Activated T-helper 2 cell treated with anti-CD3 and anti-CD28 coated beads, Interferon-gamma antibody, Interleukin-2, Interleukin-4, amounts not matched to agents 10 μg/mL and 5 μg/mL and 100 μg/mL, durations not matched to agents 14 hours and 24 hours and 36 hours (primary cell): Measurements from ENCODE around the gene GGT7. TPM values are rescaled to one million over a fixed set of nuclear protein-coding genes. Genes with fewer than 3 reads are reported as not detected.
"Not testable (repeated sequence)": the region's sequence is repeated elsewhere in the genome, so short reads cannot be mapped to it uniquely, and the experiment has no call there.

ENCODE experiments used
- DNase-seq: peaks from one replicate; pipeline ENCODE4 v3.0.0; 2021; ENCODE audit warnings: low spot score
- H3K27ac Mint-ChIP-seq: one replicate; pipeline ENCODE4 v1.8.0; 2021; ENCODE audit warnings: mixed read lengths
- H3K27me3 Mint-ChIP-seq: one replicate; pipeline ENCODE4 v1.8.0; 2021; ENCODE audit warnings: low read depth, mixed read lengths
- H3K36me3 Mint-ChIP-seq: one replicate; pipeline ENCODE4 v1.8.0; 2021; ENCODE audit warnings: low read depth, mixed read lengths
- H3K4me1 Mint-ChIP-seq: one replicate; pipeline ENCODE4 v1.8.0; 2021; ENCODE audit warnings: low read depth, mixed read lengths
- H3K4me3 Mint-ChIP-seq: one replicate; pipeline ENCODE4 v1.8.0; 2021; ENCODE audit warnings: low read depth, mild to moderate bottlenecking, moderate library complexity, mixed read lengths
- H3K9me3 Mint-ChIP-seq: one replicate; pipeline ENCODE4 v1.8.0; 2021; ENCODE audit warnings: mixed read lengths
- intact Hi-C: fragments of 100-400 bp; cut with micrococcal nuclease; formaldehyde crosslinking; loops from one replicate; pipeline ENCODE4 v1.15.1; 2023
- total RNA-seq: library from RNA; stranded (reverse); gene quantifications from 2 replicates; pipeline ENCODE4 v1.2.3, GENCODE V29; 2022

The GGT7 gene, protein sequence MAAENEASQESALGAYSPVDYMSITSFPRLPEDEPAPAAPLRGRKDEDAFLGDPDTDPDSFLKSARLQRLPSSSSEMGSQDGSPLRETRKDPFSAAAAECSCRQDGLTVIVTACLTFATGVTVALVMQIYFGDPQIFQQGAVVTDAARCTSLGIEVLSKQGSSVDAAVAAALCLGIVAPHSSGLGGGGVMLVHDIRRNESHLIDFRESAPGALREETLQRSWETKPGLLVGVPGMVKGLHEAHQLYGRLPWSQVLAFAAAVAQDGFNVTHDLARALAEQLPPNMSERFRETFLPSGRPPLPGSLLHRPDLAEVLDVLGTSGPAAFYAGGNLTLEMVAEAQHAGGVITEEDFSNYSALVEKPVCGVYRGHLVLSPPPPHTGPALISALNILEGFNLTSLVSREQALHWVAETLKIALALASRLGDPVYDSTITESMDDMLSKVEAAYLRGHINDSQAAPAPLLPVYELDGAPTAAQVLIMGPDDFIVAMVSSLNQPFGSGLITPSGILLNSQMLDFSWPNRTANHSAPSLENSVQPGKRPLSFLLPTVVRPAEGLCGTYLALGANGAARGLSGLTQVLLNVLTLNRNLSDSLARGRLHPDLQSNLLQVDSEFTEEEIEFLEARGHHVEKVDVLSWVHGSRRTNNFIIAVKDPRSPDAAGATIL
- 13.3 and 13.5 TPM in 2 replicates for total RNA-seq

- intact Hi-C loops, result no loop called here
Observed at GRCh38 chr20:34872622-34873224, at the start of gene GGT7. GGT7 (minus strand) TSS chr20:34872856; CDS start chr20:34872815, 41 bp downstream.

GRCh38 chr20:34921436-34921835 lies 48.8 kb upstream of the GGT7 start:
- Mint-ChIP-seq H3K9me3 (peaks cover 9% of the 10 kb centered on the region), H3K27ac (peak overlapping the region; percentile 26), H3K4me3 (no peak overlapping the region), H3K27me3 (no peaks in the 10 kb centered on the region), H3K4me1 (peaks cover 53% of the 10 kb centered on the region), H3K36me3 (peaks cover 33% of the 10 kb centered on the region)
- intact Hi-C loops, result no loop called here
- no peak for DNase-seq

More at GRCh38 chr20:34872622-34873224, at the start of gene GGT7:
- H3K9me3 Mint-ChIP-seq, result no peaks in the 10 kb centered on the region
- peak within 1 kb of the TSS; percentile 79 for H3K4me3 Mint-ChIP-seq
- peaks cover 2% of the 10 kb centered on the region for H3K27me3 Mint-ChIP-seq
- H3K4me1 Mint-ChIP-seq, result peaks cover 50% of the 10 kb centered on the region
- H3K27ac Mint-ChIP-seq, result peak within 1 kb of the TSS; percentile 51
- no peaks in the 10 kb centered on the region for H3K36me3 Mint-ChIP-seq
- peak; percentile 82 for DNase-seq

DNA sequence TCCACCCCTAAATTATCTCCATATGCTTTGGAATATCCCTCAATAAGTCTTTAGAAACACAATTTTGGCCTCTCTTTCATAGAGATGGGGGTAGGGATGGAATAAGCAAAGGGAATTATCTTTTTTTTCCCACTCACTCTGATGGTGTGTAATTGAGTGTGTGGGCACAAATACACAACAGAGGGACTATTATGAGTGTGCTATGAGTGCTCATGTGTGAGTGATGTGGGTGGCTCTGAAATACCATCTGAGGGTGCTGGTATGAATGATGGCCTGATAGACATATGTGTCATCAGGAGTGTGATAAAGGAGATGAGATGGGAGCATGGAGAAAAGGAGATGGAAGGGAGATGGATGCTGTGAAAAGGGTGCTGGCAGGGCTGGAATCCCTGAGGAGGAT lies 47.4 kb upstream of the GGT7 start:
- Mint-ChIP-seq H3K27ac (peak overlapping the region; percentile 66), H3K36me3 (peaks cover 34% of the 10 kb centered on the region), H3K27me3 (no peaks in the 10 kb centered on the region), H3K9me3 (peaks cover 9% of the 10 kb centered on the region), H3K4me3 (no peak overlapping the region), H3K4me1 (peaks cover 58% of the 10 kb centered on the region)
- DNase-seq, result no peak
- intact Hi-C loops, result no loop called here

DNA sequence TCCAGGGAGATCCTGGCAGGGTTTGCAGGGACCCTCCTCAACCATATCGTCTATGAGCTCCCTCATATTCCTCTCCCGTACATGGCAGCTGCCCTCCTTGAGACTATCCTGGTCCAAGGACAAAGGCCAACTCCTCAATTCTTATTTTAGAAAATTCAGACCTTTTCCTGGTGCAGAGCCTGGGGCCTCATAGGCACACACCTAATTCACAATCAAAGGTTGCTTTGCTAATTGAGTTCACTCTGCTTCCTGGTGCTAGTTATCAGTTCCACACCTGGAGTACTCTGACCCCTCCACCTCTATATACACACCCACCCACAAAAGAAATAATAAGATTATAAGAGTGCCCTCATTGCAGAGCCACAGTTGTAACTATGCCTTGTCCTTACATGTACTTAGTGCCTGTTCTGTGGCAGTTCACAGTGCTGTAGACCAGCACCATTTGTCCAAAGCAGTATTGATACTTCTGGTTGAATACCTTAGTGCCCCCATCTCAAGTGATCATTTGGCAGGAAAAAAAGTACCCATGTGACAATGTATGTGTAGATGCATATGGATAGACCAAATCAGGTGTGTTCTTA lies 44.2 kb upstream of the GGT7 start:
- peaks cover 49% of the 10 kb centered on the region for H3K36me3 Mint-ChIP-seq
- no peak for DNase-seq
- H3K27me3 Mint-ChIP-seq, result no peaks in the 10 kb centered on the region
- peaks cover 58% of the 10 kb centered on the region for H3K4me1 Mint-ChIP-seq
- intact Hi-C loops, result no loop called here
- no peak overlapping the region for H3K4me3 Mint-ChIP-seq
- H3K9me3 Mint-ChIP-seq, result peaks cover 9% of the 10 kb centered on the region
- peak overlapping the region; percentile 8 for H3K27ac Mint-ChIP-seq

- Mint-ChIP-seq H3K27ac (peak overlapping the region; percentile 0), H3K36me3 (peaks cover 54% of the 10 kb centered on the region), H3K4me1 (peaks cover 50% of the 10 kb centered on the region), H3K9me3 (peaks cover 9% of the 10 kb centered on the region), H3K27me3 (no peaks in the 10 kb centered on the region), H3K4me3 (no peak overlapping the region)
- no peak for DNase-seq
- intact Hi-C loops, result no loop called here
Observed at GRCh38 chr20:34915749-34916455, 43.2 kb upstream of the GGT7 start.

DNA sequence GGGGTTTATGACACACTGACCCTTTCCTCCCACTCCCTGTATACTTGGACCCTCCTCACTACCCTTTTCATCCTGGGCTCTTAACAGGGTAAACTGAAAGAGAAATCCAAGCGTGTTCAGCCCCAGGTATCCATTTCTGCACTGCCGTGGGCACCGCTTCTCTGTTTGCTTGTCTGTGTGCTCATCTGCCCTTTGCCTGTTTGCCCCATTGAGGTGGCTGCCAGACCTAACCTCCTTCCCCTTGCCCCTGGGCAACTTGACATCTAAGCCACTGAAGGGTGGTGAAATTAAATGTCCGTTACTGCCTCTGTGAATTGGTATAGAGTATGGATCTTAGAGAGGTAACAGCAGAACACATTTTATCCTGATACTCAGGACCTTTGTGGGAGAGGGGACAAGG lies 42.5 kb upstream of the GGT7 start:
- Mint-ChIP-seq H3K4me3 (no peak overlapping the region), H3K4me1 (peaks cover 43% of the 10 kb centered on the region), H3K27ac (peak overlapping the region; percentile 0), H3K9me3 (peaks cover 6% of the 10 kb centered on the region), H3K27me3 (no peaks in the 10 kb centered on the region), H3K36me3 (peaks cover 56% of the 10 kb centered on the region)
- intact Hi-C loops, result no loop called here
- no peak for DNase-seq

- H3K4me3 Mint-ChIP-seq, result no peak overlapping the region
- no peak for DNase-seq
- peaks cover 22% of the 10 kb centered on the region for H3K4me1 Mint-ChIP-seq
- peaks cover 32% of the 10 kb centered on the region for H3K36me3 Mint-ChIP-seq
- H3K27ac Mint-ChIP-seq, result peak overlapping the region; percentile 33
- intact Hi-C loops, result no loop called here
- H3K9me3 Mint-ChIP-seq, result no peaks in the 10 kb centered on the region
- H3K27me3 Mint-ChIP-seq, result no peaks in the 10 kb centered on the region
Observed at GRCh38 chr20:34907616-34908469, 35.2 kb upstream of the GGT7 start.

- H3K27ac Mint-ChIP-seq, result no peak overlapping the region
- no peak for DNase-seq
- no peak overlapping the region for H3K4me3 Mint-ChIP-seq
- H3K27me3 Mint-ChIP-seq, result no peaks in the 10 kb centered on the region
- intact Hi-C loops, result loop anchor here (2.0 kb wide), 1 partner anchor 13 kb away; no protein-coding TSS in a partner anchor
- H3K4me1 Mint-ChIP-seq, result peaks cover 24% of the 10 kb centered on the region
- H3K36me3 Mint-ChIP-seq, result peaks cover 37% of the 10 kb centered on the region
- H3K9me3 Mint-ChIP-seq, result no peaks in the 10 kb centered on the region
Observed at GRCh38 chr20:34904202-34904621, 31.6 kb upstream of the GGT7 start.

DNA sequence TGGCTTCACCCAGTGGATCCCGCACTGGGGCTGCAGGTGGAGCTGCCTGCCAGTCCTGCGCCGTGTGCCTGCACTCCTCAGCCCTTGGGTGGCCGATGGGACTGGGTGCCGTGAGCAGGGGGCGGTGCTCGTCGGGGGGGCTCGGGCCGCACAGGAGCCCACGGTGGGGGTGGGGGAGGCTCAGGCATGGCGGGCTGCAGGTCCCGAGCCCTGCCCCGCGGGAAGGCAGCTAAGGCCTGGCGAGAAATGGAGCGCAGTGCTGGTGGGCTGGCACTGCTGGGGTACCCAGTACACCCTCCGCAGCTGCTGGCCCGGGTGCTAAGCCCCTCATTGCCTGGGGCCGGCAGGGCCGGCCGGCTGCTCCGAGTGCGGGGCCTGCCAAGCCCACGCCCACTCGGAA lies 26.1 kb upstream of the GGT7 start:
- H3K4me3 Mint-ChIP-seq, result not testable (repeated sequence)

DNA sequence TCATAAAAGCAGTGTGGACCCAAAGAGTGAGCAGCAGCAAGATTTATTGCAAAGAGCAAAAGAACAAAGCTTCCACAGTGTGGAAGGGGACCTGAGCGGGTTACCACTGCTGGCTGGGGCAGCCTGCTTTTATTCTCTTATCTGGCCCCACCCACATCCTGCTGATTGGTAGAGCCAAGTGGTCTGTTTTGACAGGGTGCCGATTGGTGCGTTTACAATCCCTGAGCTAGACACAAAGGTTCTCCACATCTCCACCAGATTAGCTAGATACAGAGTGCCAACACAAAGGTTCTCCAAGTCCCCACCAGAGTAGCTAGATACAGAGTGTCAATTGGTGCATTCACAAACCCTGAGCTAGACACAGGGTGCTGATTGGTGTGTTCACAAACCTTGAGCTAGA lies 25.5 kb upstream of the GGT7 start:
- H3K4me3 Mint-ChIP-seq, intact Hi-C loops, H3K9me3 Mint-ChIP-seq, H3K27me3 Mint-ChIP-seq, DNase-seq, H3K27ac Mint-ChIP-seq: not testable (repeated sequence)
- Mint-ChIP-seq H3K4me1 (peaks cover 11% of the 10 kb centered on the region), H3K36me3 (peaks cover 42% of the 10 kb centered on the region)

More for the DNA sequence above, 26.1 kb upstream of the GGT7 start:
- Mint-ChIP-seq H3K4me1 (peaks cover 14% of the 10 kb centered on the region), H3K36me3 (peaks cover 45% of the 10 kb centered on the region)
- intact Hi-C loops, H3K9me3 Mint-ChIP-seq, H3K27ac Mint-ChIP-seq, DNase-seq, H3K27me3 Mint-ChIP-seq: not testable (repeated sequence)

DNA sequence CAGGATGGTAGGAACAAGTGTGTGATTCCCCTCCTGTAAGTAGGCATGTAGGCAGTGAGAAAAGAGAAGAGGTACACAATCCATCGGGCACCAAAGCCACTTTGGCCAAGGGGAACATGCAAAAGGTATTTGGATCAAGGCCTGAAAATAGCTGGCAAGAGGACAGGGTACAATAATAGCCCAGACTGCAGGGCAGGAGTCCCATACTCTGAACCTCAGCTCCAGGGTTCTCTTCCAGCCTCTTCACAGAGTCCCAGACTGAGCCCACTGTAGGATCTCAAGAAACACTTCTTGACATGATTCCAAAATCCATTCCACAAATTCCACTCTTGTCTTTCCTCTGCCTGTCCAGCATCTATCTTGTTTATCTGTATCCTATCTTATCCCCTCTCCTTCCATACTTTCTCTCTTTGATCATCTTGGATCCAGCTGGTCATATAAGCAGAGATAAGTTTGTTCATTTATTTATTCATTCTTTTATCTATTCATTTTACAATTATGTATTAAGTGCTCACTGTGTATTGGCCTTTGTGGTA lies 23.5 kb upstream of the GGT7 start:
- no peak overlapping the region for H3K4me3 Mint-ChIP-seq
- no peaks in the 10 kb centered on the region for H3K9me3 Mint-ChIP-seq
- intact Hi-C loops, result no loop called here

More for the DNA sequence above, 23.5 kb upstream of the GGT7 start:
- Mint-ChIP-seq H3K4me1 (peaks cover 26% of the 10 kb centered on the region), H3K27ac (no peak overlapping the region), H3K36me3 (peaks cover 40% of the 10 kb centered on the region), H3K27me3 (no peaks in the 10 kb centered on the region)
- no peak for DNase-seq
